ENCODE results near the gene PITPNC1. TPM values are rescaled to one million over a fixed set of nuclear protein-coding genes. Genes with fewer than 3 reads are reported as not detected.

PITPNC1 gene
- total and polyA plus RNA-seq, 2 of the 13 experiments (the other 11 are each of a cell fraction or from before 2014, with no cell fraction given) = 4.1 to 5.7 TPM

- FAIRE-seq (no peak), ATAC-seq (no peak), DNase-seq (ENCODE audit: low spot score) (no peak)
- no peak overlapping the region for H3K9ac ChIP-seq (ENCODE audit: insufficient read depth, low read depth, low read length)
- in situ Hi-C loops (cut with HindIII; ENCODE audit: extremely low pct_ligation_motif_present, low pct_unique_long_range_greater_than_20kb) (no loop called here), intact Hi-C loops (cut with micrococcal nuclease; ENCODE audit: unreplicated experiment) (no loop called here)
- TF ChIP-seq ELK4 (CRISPR knock-in tag; IDR thresholded peaks at IDR 0.05; ENCODE audit: borderline replicate concordance) (no peak), ZNF788 (CRISPR knock-in tag; IDR thresholded peaks at IDR 0.05; ENCODE audit: borderline replicate concordance) (no peak), JARID2 (CRISPR knock-in tag; IDR thresholded peaks at IDR 0.05; ENCODE audit: insufficient replicate concordance) (no peak), CSRNP1 (CRISPR knock-in tag; IDR thresholded peaks at IDR 0.05) (no peak), TEF (CRISPR knock-in tag; IDR thresholded peaks at IDR 0.05) (no peak), TFAP4 (IDR thresholded peaks at IDR 0.05; ENCODE audit: borderline replicate concordance, low read depth) (no peak), PAF1 (CRISPR knock-in tag; IDR thresholded peaks at IDR 0.05) (no peak)
- POLR2A ChIA-PET = no interaction called here
- no peaks in the 10 kb centered on the region for H4K20me1 ChIP-seq (ENCODE audit: insufficient read depth, low read length)
- CTCF ChIA-PET (ENCODE audit: low intra/inter-chr PET ratio, low total read pairs) = no interaction called here
- no peaks in the 10 kb centered on the region for H3K79me2 ChIP-seq (ENCODE audit: insufficient read depth, low read length)
- H3K4me2 ChIP-seq (ENCODE audit: low read depth, low read length) = no peak overlapping the region
- H3K4me3 ChIP-seq (replicated peaks in 1 of 3; ENCODE audit: insufficient read depth in 1 of 3, low read depth in 2 of 3, low read length in 3 of 3) = no peak overlapping the region
- no peaks in the 10 kb centered on the region for H3K36me3 ChIP-seq (replicated peaks in 1 of 2; ENCODE audit: control insufficient read depth in 1 of 2, insufficient read depth in 2 of 2, low read length in 2 of 2)
- H3K9me3 ChIP-seq (ENCODE audit: low read length) = no peaks in the 10 kb centered on the region
- H3K4me1 ChIP-seq (ENCODE audit: insufficient read depth, low read length) = no peaks in the 10 kb centered on the region
- 52% methylated on average over 4 of the region's 4 CpGs for WGBS (ENCODE audit: low lambda C conversion rate)
- BruUV-seq (replicated peaks) = no TSS peak
- no peak overlapping the region for H3K27ac ChIP-seq (ENCODE audit: extremely low read length, insufficient read depth, low read length)
- no peak overlapping the region for H2AFZ ChIP-seq (ENCODE audit: low read length)
- no peaks in the 10 kb centered on the region for H3K27me3 ChIP-seq (ENCODE audit: control insufficient read depth in 1 of 2, insufficient read depth in 2 of 2, low read length in 2 of 2)
Measured at GRCh38 chr17:67411397-67411796, 34.3 kb downstream of the PITPNC1 start.
